Jurkat, Clone E6-1 (cell line): ENCODE data around the gene CAV3. TPM values are rescaled to one million over a fixed set of nuclear protein-coding genes. Genes with fewer than 3 reads are reported as not detected.
"Not testable (repeated sequence)": the region's sequence is repeated elsewhere in the genome, so short reads cannot be mapped to it uniquely, and the experiment has no call there.

Experiments used
- DNase-seq: peaks from one replicate; pipeline ENCODE4 v3.0.0-alpha.2; 2011; ENCODE audit warnings: low read depth, low spot score
- H3K4me3 ChIP-seq: 2 replicates; pipeline ENCODE4 v1.5.1; 2011; ENCODE audit warnings: mild to moderate bottlenecking, low read length, control low read depth, moderate library complexity
- polyA plus RNA-seq: library from polyadenylated mRNA; unstranded; fragments of >200 nt; gene quantifications from one replicate; pipeline ENCODE4 v1.2.1, GENCODE V29; 2012; ENCODE audit warnings: missing spikeins; ENCODE audit not compliant: insufficient read length, insufficient read depth

CAV3 gene
- polyA plus RNA-seq = not detected

- no peak for DNase-seq
- no peak within 1 kb of the TSS for H3K4me3 ChIP-seq
Measured at GRCh38 chr3:8733332-8734094, at the start of gene CAV3. Gene CAV3, plus strand, starts transcription at chr3:8733802. Its CDS starts 75 bp downstream, at chr3:8733877.

GRCh38 chr3:8684992-8685391 is 48.6 kb upstream of the CAV3 start:
- not testable (repeated sequence) for DNase-seq, H3K4me3 ChIP-seq

GRCh38 chr3:8691295-8691694 is 42.3 kb upstream of the CAV3 start:
- DNase-seq, H3K4me3 ChIP-seq: not testable (repeated sequence)

- no peak overlapping the region for H3K4me3 ChIP-seq
- no peak for DNase-seq
Measured at GRCh38 chr3:8702560-8702959, 31.0 kb upstream of the CAV3 start.

- no peak overlapping the region for H3K4me3 ChIP-seq
- no peak for DNase-seq
Measured at GRCh38 chr3:8705575-8705974, 28.0 kb upstream of the CAV3 start.

- H3K4me3 ChIP-seq = no peak overlapping the region
- no peak for DNase-seq
Measured at GRCh38 chr3:8709287-8709686, 24.3 kb upstream of the CAV3 start.

- no peak for DNase-seq
- H3K4me3 ChIP-seq = no peak overlapping the region
Measured at GRCh38 chr3:8709801-8710507, 23.6 kb upstream of the CAV3 start.

- DNase-seq = no peak
- H3K4me3 ChIP-seq = no peak overlapping the region
Measured at GRCh38 chr3:8712045-8712907, 21.3 kb upstream of the CAV3 start.

- DNase-seq = no peak
- H3K4me3 ChIP-seq = no peak overlapping the region
Measured at GRCh38 chr3:8712908-8713255, 20.7 kb upstream of the CAV3 start.

- DNase-seq = no peak
- H3K4me3 ChIP-seq = no peak overlapping the region
Measured at GRCh38 chr3:8713901-8714759, 19.5 kb upstream of the CAV3 start.

- not testable (repeated sequence) for DNase-seq
Measured at GRCh38 chr3:8715757-8716156, 17.8 kb upstream of the CAV3 start.

GRCh38 chr3:8722808-8723207 is 10.8 kb upstream of the CAV3 start:
- no peak overlapping the region for H3K4me3 ChIP-seq
- DNase-seq = no peak

More at GRCh38 chr3:8715757-8716156, 17.8 kb upstream of the CAV3 start:
- not testable (repeated sequence) for H3K4me3 ChIP-seq

- no peak overlapping the region for H3K4me3 ChIP-seq
Measured at GRCh38 chr3:8723612-8724011, 10.0 kb upstream of the CAV3 start.

GRCh38 chr3:8724108-8724752 is 9.4 kb upstream of the CAV3 start:
- H3K4me3 ChIP-seq = no peak overlapping the region

More at GRCh38 chr3:8723612-8724011, 10.0 kb upstream of the CAV3 start:
- no peak for DNase-seq

GRCh38 chr3:8727605-8728512 is 5.7 kb upstream of the CAV3 start:
- no peak for DNase-seq
- H3K4me3 ChIP-seq = no peak overlapping the region

More at GRCh38 chr3:8724108-8724752, 9.4 kb upstream of the CAV3 start:
- no peak for DNase-seq

- no peak for DNase-seq
- no peak overlapping the region for H3K4me3 ChIP-seq
Measured at GRCh38 chr3:8729479-8729878, 4.1 kb upstream of the CAV3 start.

GRCh38 chr3:8730656-8731055 is 2.9 kb upstream of the CAV3 start:
- DNase-seq = no peak
- no peak overlapping the region for H3K4me3 ChIP-seq
